Measurements from ENCODE around the gene HBM.

- TF ChIP-seq POLR2A (IDR thresholded peaks at IDR 0.05), result no peak
- no peak for TF ChIP-seq CTCF (IDR thresholded peaks at IDR 0.05)
Observed at GRCh38 chr16:144797-145252, 21.0 kb upstream of the HBM start.

Measured in testis (tissue), 2 donors.